OCI-LY3 (cell line): ENCODE results near the gene SERPINB7.

Source experiments
- H2AFZ ChIP-seq: fragments of 200-600, 300-600 bp; shearing (Covaris generic); 2 replicates; pipeline ENCODE4 v1.6.0; 2014; ENCODE audit warnings: antibody characterized with exemption, low read depth, low read length
- H3K27ac ChIP-seq: fragments of 200-600, 300-600 bp; sonication (generic); 2 replicates; pipeline ENCODE4 v1.5.1; 2014; ENCODE audit warnings: mild to moderate bottlenecking, low read length, moderate library complexity, mixed read lengths
- H3K27me3 ChIP-seq: fragments of 200-600, 300-600 bp; sonication (generic); 2 replicates; pipeline ENCODE4 v1.6.1; 2014; ENCODE audit warnings: low read depth, low read length, mixed read lengths
- H3K36me3 ChIP-seq: fragments of 200-600, 300-600 bp; sonication (generic); replicated peaks from 2 replicates; pipeline ENCODE3; 2014; ENCODE audit warnings: low read depth, low read length, mixed read lengths
- H3K4me1 ChIP-seq: fragments of 300-600, 200-600 bp; sonication (generic); 2 replicates; pipeline ENCODE4 v1.6.1; 2014; ENCODE audit warnings: low read length, mixed read lengths
- H3K4me2 ChIP-seq: fragments of 200-600, 300-600 bp; sonication (generic); 2 replicates; pipeline ENCODE4 v1.6.1; 2014; ENCODE audit warnings: low read length, mixed read lengths
- H3K4me3 ChIP-seq: fragments of 300-600, 200-600 bp; sonication (generic); 2 replicates; pipeline ENCODE4 v1.5.1; 2014; ENCODE audit warnings: antibody characterized with exemption, mild to moderate bottlenecking, low read length, moderate library complexity
- H3K79me2 ChIP-seq: fragments of 300-600, 200-600 bp; shearing (Covaris generic); 2 replicates; pipeline ENCODE4 v1.6.1; 2014; ENCODE audit warnings: mild to moderate bottlenecking, low read length, mixed read lengths
- H3K9ac ChIP-seq: fragments of 300-600, 200-600 bp; shearing (Covaris generic); 2 replicates; pipeline ENCODE4 v1.6.0; 2014; ENCODE audit warnings: mild to moderate bottlenecking, low read length, moderate library complexity
- H3K9me3 ChIP-seq: fragments of 200-600, 300-600 bp; shearing (Covaris generic); 2 replicates; pipeline ENCODE4 v1.6.1; 2014; ENCODE audit warnings: low read length, mixed read lengths; ENCODE audit not compliant: insufficient read depth
- H4K20me1 ChIP-seq: fragments of 200-600, 300-600 bp; sonication (generic); 2 replicates; pipeline ENCODE4 v1.6.1; 2016; ENCODE audit warnings: low read length, mixed read lengths; ENCODE audit not compliant: insufficient read depth
- EZH2phosphoT487 ChIP-seq: fragments of 200-600 bp; shearing (Covaris generic); IDR thresholded peaks from 2 replicates; pipeline ENCODE4 v1.6.1; 2018; ENCODE audit warnings: antibody characterized with exemption, mixed run types, low read depth
- TF ChIP-seq, protein P1 (sequence below): fragments of 200-600, 300-600 bp; sonication (generic); IDR thresholded peaks from 2 replicates; pipeline ENCODE4 v1.5.1; 2014; ENCODE audit warnings: antibody characterized with exemption, low read length, low read depth

The SERPINB7 gene

DNA sequence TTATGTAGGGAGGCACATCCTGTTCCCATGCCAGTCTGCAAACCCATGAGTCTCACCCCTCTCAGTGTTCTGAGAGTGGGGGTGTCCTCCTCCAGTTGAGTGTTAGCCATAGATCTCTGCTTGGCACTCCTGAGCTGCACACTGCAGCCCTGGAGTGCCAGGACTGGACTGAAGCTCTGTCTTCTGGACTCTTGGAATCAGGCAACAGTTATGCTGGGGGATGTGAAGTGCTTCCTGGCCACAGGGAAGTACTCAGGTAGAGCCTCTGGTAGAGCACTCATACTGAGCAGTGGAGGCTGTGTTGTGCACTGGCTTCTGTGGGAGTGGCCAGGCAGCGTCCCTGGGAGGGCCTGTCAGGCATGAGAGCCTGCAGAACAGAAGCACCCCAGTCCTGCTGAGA, 43.0 kb downstream of the SERPINB7 start:
- no peaks in the 10 kb centered on the region for H3K79me2 ChIP-seq
- H3K36me3 ChIP-seq, result no peaks in the 10 kb centered on the region
- no peak overlapping the region for H3K4me3 ChIP-seq
- no peak overlapping the region for H3K27ac ChIP-seq
- H3K9me3 ChIP-seq, result 0 out of 2 replicates have a peak, but pooled peaks cover 3% of the 10 kb centered on the region
- no peak overlapping the region for H2AFZ ChIP-seq
- peaks cover 13% of the 10 kb centered on the region for H3K27me3 ChIP-seq
- no peaks in the 10 kb centered on the region for H4K20me1 ChIP-seq
- TF ChIP-seq, protein P1, sequence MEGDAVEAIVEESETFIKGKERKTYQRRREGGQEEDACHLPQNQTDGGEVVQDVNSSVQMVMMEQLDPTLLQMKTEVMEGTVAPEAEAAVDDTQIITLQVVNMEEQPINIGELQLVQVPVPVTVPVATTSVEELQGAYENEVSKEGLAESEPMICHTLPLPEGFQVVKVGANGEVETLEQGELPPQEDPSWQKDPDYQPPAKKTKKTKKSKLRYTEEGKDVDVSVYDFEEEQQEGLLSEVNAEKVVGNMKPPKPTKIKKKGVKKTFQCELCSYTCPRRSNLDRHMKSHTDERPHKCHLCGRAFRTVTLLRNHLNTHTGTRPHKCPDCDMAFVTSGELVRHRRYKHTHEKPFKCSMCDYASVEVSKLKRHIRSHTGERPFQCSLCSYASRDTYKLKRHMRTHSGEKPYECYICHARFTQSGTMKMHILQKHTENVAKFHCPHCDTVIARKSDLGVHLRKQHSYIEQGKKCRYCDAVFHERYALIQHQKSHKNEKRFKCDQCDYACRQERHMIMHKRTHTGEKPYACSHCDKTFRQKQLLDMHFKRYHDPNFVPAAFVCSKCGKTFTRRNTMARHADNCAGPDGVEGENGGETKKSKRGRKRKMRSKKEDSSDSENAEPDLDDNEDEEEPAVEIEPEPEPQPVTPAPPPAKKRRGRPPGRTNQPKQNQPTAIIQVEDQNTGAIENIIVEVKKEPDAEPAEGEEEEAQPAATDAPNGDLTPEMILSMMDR, result no peak
- no peak for TF ChIP-seq EZH2phosphoT487
- H3K4me1 ChIP-seq, result peaks cover 7% of the 10 kb centered on the region
- H3K4me2 ChIP-seq, result no peak overlapping the region
- H3K9ac ChIP-seq, result no peak overlapping the region

DNA sequence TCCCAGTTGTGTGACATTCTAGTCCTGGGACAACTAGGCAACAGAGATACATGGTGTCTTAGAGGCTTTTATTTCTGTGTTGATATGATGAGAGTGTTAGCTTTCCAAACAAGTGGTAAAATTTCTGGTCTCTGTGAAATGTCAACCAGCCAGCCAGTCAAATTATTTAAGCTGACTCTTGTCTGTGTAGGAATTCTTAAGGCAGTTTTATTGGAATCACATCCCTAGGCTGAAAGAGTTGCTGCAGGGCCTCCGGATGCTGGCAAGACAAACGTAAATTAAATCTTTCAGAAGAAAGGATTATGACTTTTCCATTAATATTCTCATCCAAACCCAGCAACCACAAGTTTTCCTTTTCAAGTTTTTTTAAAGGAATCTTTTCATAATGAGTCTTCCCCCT, 44.6 kb downstream of the SERPINB7 start:
- H3K4me3 ChIP-seq, result no peak overlapping the region
- no peak overlapping the region for H2AFZ ChIP-seq
- TF ChIP-seq EZH2phosphoT487, result no peak
- TF ChIP-seq, protein P1, result no peak
- peaks cover 8% of the 10 kb centered on the region for H3K27me3 ChIP-seq
- H3K9me3 ChIP-seq, result 0 out of 2 replicates have a peak, but pooled peaks cover 3% of the 10 kb centered on the region
- H3K36me3 ChIP-seq, result no peaks in the 10 kb centered on the region
- peaks cover 4% of the 10 kb centered on the region for H3K4me1 ChIP-seq
- no peak overlapping the region for H3K4me2 ChIP-seq
- H4K20me1 ChIP-seq, result no peaks in the 10 kb centered on the region
- H3K79me2 ChIP-seq, result no peaks in the 10 kb centered on the region
- no peak overlapping the region for H3K9ac ChIP-seq
- H3K27ac ChIP-seq, result no peak overlapping the region

DNA sequence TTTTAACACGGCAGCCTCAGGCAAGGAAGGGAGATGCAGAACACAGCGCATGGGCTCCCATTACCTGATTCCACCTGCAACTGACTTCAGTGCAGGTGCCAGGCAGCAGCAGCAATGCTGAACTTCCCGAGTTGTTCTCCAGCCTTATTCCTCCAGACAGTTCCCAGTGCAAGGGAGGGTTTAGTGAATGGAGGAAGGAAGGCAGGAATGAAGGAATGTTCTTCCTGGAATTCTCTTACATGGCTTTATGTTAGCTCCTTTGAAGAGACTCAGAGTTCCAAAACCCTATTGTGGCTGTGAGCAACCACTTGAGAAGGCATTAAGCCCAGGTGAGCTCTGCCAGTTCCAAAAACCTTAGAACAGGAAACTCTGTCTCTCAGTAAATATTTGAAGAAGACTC, 45.5 kb downstream of the SERPINB7 start:
- no peaks in the 10 kb centered on the region for H3K36me3 ChIP-seq
- H3K4me3 ChIP-seq, result no peak overlapping the region
- TF ChIP-seq, protein P1, result no peak
- TF ChIP-seq EZH2phosphoT487, result no peak
- H3K27me3 ChIP-seq, result peaks cover 14% of the 10 kb centered on the region
- H2AFZ ChIP-seq, result no peak overlapping the region
- no peaks in the 10 kb centered on the region for H3K4me1 ChIP-seq
- H3K27ac ChIP-seq, result no peak overlapping the region
- H4K20me1 ChIP-seq, result no peaks in the 10 kb centered on the region
- H3K4me2 ChIP-seq, result no peak overlapping the region
- H3K79me2 ChIP-seq, result no peaks in the 10 kb centered on the region
- H3K9me3 ChIP-seq, result no peaks in the 10 kb centered on the region
- no peak overlapping the region for H3K9ac ChIP-seq

DNA sequence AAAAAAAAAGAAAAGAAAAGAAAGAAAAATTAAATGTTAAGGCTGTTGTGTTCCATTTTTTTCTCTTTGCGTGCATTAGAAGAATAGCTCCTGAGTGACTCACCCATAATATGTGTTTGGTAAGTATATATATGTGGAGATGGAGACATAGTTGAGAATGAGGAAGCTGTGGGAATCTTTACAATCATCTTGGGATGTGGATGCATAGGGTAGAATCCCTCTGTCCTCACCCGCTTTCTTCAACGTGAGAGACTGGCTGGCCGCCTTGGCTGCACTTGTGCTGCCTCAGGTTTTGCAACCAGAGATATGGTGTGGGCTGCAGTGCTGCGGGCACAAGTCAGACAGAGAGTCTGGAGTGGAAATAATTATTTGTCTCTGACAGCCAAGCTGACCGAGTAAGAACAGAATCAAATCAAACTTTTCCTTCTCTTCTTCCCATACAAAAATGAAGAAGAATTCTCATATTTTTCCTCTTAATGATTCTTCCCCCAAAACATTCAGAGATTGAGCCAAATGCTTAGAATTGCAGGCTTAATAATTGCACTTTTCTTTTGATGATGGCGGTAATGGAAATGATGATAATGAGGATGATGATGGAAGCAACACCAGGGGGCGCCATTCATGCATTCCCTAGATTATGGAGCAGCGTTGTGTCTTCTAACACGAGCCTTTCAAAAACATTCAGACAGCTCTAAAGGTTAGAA, 48.5 kb downstream of the SERPINB7 start:
- Histone ChIP-seq H4K20me1 (no peaks in the 10 kb centered on the region), H3K4me3 (no peak overlapping the region), H3K79me2 (no peaks in the 10 kb centered on the region), H3K27ac (no peak overlapping the region), H3K9ac (no peak overlapping the region), H3K9me3 (no peaks in the 10 kb centered on the region), H3K27me3 (peaks cover 27% of the 10 kb centered on the region), H2AFZ (no peak overlapping the region), H3K36me3 (no peaks in the 10 kb centered on the region), H3K4me1 (peaks cover 3% of the 10 kb centered on the region), H3K4me2 (no peak overlapping the region)
- no peak for TF ChIP-seq EZH2phosphoT487
- TF ChIP-seq, protein P1, result peak; percentile 91
